Fibroblast of lung (primary cell): ENCODE results near the gene TMEM269.

Source experiments
- EZH2 ChIP-seq: IDR thresholded peaks from 2 replicates; pipeline ENCODE4 v1.5.1; 2012; ENCODE audit warnings: low read length, control low read depth, mild to moderate bottlenecking; ENCODE audit errors: missing control alignments
- TF ChIP-seq, protein P1 (sequence below), 2 donors: IDR thresholded peaks in 1 of 2; conservative IDR thresholded peaks in 1 of 2; 1 replicate in 1 of 2; 2 replicates in 1 of 2; pipeline ENCODE4 v1.5.1; 2011 to 2012; ENCODE audit warnings: low read length in 2 of 2, control low read depth in 1 of 2, inconsistent platforms in 1 of 2, low read depth in 1 of 2, mild to moderate bottlenecking in 1 of 2

DNA sequence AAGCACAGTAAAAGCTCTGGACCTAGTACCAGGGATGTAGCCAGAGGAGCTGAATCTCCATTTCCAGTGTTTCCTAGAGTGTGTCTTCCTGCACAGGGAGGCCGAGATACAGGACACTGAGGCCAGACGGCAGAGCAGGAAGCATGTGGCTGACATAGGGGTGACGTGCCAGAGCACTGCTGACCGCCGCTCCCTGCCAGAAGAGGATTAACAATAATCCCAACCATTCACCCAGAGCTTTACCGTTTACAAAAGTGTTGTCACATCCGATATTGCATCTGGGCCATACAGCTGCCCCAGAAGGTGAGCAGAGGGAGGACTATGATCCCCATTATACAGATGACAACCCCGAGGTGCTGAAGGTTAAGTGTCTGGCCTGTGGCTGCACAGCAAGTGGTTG, 38.9 kb upstream of the TMEM269 start:
- TF ChIP-seq, protein P1, sequence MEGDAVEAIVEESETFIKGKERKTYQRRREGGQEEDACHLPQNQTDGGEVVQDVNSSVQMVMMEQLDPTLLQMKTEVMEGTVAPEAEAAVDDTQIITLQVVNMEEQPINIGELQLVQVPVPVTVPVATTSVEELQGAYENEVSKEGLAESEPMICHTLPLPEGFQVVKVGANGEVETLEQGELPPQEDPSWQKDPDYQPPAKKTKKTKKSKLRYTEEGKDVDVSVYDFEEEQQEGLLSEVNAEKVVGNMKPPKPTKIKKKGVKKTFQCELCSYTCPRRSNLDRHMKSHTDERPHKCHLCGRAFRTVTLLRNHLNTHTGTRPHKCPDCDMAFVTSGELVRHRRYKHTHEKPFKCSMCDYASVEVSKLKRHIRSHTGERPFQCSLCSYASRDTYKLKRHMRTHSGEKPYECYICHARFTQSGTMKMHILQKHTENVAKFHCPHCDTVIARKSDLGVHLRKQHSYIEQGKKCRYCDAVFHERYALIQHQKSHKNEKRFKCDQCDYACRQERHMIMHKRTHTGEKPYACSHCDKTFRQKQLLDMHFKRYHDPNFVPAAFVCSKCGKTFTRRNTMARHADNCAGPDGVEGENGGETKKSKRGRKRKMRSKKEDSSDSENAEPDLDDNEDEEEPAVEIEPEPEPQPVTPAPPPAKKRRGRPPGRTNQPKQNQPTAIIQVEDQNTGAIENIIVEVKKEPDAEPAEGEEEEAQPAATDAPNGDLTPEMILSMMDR (conservative IDR thresholded peaks at IDR 0.05 in 1 of 2, IDR thresholded peaks at IDR 0.05 in 1 of 2; ENCODE audit: low read depth in 1 of 2, low read length in 2 of 2) = no peak
- no peak for TF ChIP-seq EZH2
